Endothelial cell of umbilical vein (primary cell): ENCODE results near the gene ROBO2.

Experiments
- CTCF ChIP-seq, 2 donors: IDR thresholded peaks; 1 replicate in 1 of 2; 2 replicates in 1 of 2; pipeline ENCODE4 v1.5.1; 2011; ENCODE audit warnings: low read length in 2 of 2, mild to moderate bottlenecking in 2 of 2, moderate library complexity in 2 of 2, control low read depth in 1 of 2, inconsistent platforms in 1 of 2, low read depth in 1 of 2; ENCODE audit not compliant: insufficient read depth in 1 of 2; ENCODE audit errors: extremely low read depth in 1 of 2
- EZH2 ChIP-seq: IDR thresholded peaks from 2 replicates; pipeline ENCODE4 v1.6.1; 2012; ENCODE audit warnings: borderline replicate concordance, low read depth, mild to moderate bottlenecking, moderate library complexity, low read length, inconsistent platforms; ENCODE audit not compliant: severe bottlenecking
- FOS ChIP-seq: IDR thresholded peaks from 2 replicates; pipeline ENCODE4 v1.6.1; 2011; ENCODE audit warnings: mild to moderate bottlenecking, low read length, moderate library complexity, borderline replicate concordance; ENCODE audit not compliant: insufficient read depth
- JUN ChIP-seq: IDR thresholded peaks from 2 replicates; pipeline ENCODE4 v1.6.1; 2011; ENCODE audit warnings: borderline replicate concordance, low read depth; ENCODE audit not compliant: insufficient read length, insufficient read depth
- MYC ChIP-seq: IDR thresholded peaks from one replicate; pipeline ENCODE4 v1.6.1; 2011; ENCODE audit warnings: mild to moderate bottlenecking, low read depth, low read length
- POLR2A ChIP-seq: IDR thresholded peaks from 2 replicates; pipeline ENCODE4 v1.6.1; 2012; ENCODE audit warnings: low read depth, mild to moderate bottlenecking, control low read depth, low read length
- POLR2AphosphoS5 ChIP-seq: IDR thresholded peaks from 2 replicates; pipeline ENCODE4 v1.6.1; 2012; ENCODE audit warnings: low read depth, mild to moderate bottlenecking, control low read depth, low read length, moderate library complexity; ENCODE audit not compliant: insufficient read depth

GRCh38 chr3:77370413-77370812 lies 330.5 kb downstream of the ROBO2 start:
- no peak for TF ChIP-seq CTCF (IDR thresholded peaks at IDR 0.05; ENCODE audit: extremely low read depth in 1 of 2, insufficient read depth in 1 of 2, low read depth in 1 of 2, low read length in 2 of 2)
- TF ChIP-seq EZH2, result no peak
- no peak for TF ChIP-seq POLR2A
- no peak for TF ChIP-seq FOS
- no peak for TF ChIP-seq POLR2AphosphoS5
- TF ChIP-seq JUN, result no peak
- no peak for TF ChIP-seq MYC
